HepG2 (cell line): ENCODE results near the gene SNAPC3. TPM values are rescaled to one million over a fixed set of nuclear protein-coding genes. Genes with fewer than 3 reads are reported as not detected.

Source experiments
- ATAC-seq: fragments of 200-7000 bp; cut with Tn5 transposase; 3 replicates; pipeline ENCODE4 v1.9.1; 2020; ENCODE audit warnings: mild to moderate bottlenecking, moderate library complexity
- BruUV-seq: library from RNA; stranded (reverse); fragments of 400-500 nt; replicated peaks from 2 replicates; lab custom pipeline; 2021; lab: Mats Ljungman, UMichigan
- CTCF ChIA-PET: fragments of 300-600 bp; formaldehyde crosslinking; extraction: SDS; loops from one replicate; lab custom pipeline; 2021; ENCODE audit warnings: low total read pairs, inconsistent platforms, low intra/inter-chr PET ratio; lab: Yijun Ruan, JAX
- POLR2A ChIA-PET: fragments of 350-600 bp; sonication (Branson Sonifier 250); formaldehyde crosslinking; loops from one replicate; lab custom pipeline; 2020; ENCODE audit warnings: antibody characterized with exemption, inconsistent platforms; lab: Yijun Ruan, JAX
- DNase-seq: peaks from one replicate; pipeline ENCODE4 v3.0.0-alpha.2; 2015; ENCODE audit warnings: low spot score
- FAIRE-seq: peaks from 3 replicates; lab custom pipeline; 2011; peaks lifted over from hg19 to GRCh38; lab: Jason Lieb, UNC
- H2AFZ ChIP-seq: one replicate; pipeline ENCODE4 v1.6.1; 2011; ENCODE audit warnings: low read length, inconsistent platforms
- H3K27ac ChIP-seq: fragments of 300-600 bp; 3 replicates; pipeline ENCODE4 v1.8.0; 2011; ENCODE audit warnings: mixed run types, mild to moderate bottlenecking, mixed read lengths, low read length, inconsistent platforms; ENCODE audit not compliant: insufficient read depth; ENCODE audit errors: extremely low read length
- H3K27me3 ChIP-seq, 2 experiments: fragments of 200-600 bp in 1 of 2; 2 replicates in 1 of 2; 3 replicates in 1 of 2; pipeline versions ENCODE4 v1.6.0 to v1.8.0; 2011; ENCODE audit warnings: low read length in 2 of 2, mild to moderate bottlenecking in 2 of 2, moderate library complexity in 2 of 2, inconsistent platforms in 1 of 2; ENCODE audit not compliant: insufficient read depth in 2 of 2, control insufficient read depth in 1 of 2
- H3K36me3 ChIP-seq, 2 experiments: fragments of 200-600 bp in 1 of 2; replicated peaks in 1 of 2; 2 replicates in 1 of 2; 3 replicates in 1 of 2; pipeline versions ENCODE4 v1.5.1 to v1.8.0; 2011; ENCODE audit warnings: low read length in 2 of 2, inconsistent platforms in 1 of 2; ENCODE audit not compliant: insufficient read depth in 2 of 2, control insufficient read depth in 1 of 2
- H3K4me1 ChIP-seq: 2 replicates; pipeline ENCODE4 v1.5.1; 2012; ENCODE audit warnings: low read length, inconsistent platforms; ENCODE audit not compliant: insufficient read depth
- H3K4me2 ChIP-seq: 2 replicates; pipeline ENCODE4 v1.6.0; 2011; ENCODE audit warnings: low read depth, low read length, inconsistent platforms
- H3K4me3 ChIP-seq, 3 experiments: fragments of 200-600 bp in 1 of 3; sonication (generic), shearing (Covaris generic) in 1 of 3; replicated peaks in 1 of 3; 2 replicates each; pipeline ENCODE4 v1.5.1; 2011 to 2016; ENCODE audit warnings: low read length in 3 of 3, inconsistent platforms in 2 of 3, low read depth in 2 of 3, mild to moderate bottlenecking in 2 of 3, control low read depth in 1 of 3, mixed read lengths in 1 of 3; ENCODE audit not compliant: insufficient read depth in 1 of 3
- H3K79me2 ChIP-seq: one replicate; pipeline ENCODE4 v1.6.1; 2011; ENCODE audit warnings: low read length, inconsistent platforms; ENCODE audit not compliant: insufficient read depth
- H3K9ac ChIP-seq: 2 replicates; pipeline ENCODE4 v1.6.0; 2011; ENCODE audit warnings: mild to moderate bottlenecking, low read depth, low read length, inconsistent platforms; ENCODE audit not compliant: insufficient read depth
- H3K9me3 ChIP-seq: 2 replicates; pipeline ENCODE4 v1.5.1; 2012; ENCODE audit warnings: mild to moderate bottlenecking, low read length
- H4K20me1 ChIP-seq: 2 replicates; pipeline ENCODE4 v1.6.0; 2011; ENCODE audit warnings: inconsistent platforms, mild to moderate bottlenecking, low read length, moderate library complexity; ENCODE audit not compliant: insufficient read depth
- CCAR2 ChIP-seq: fragments of 200-400 bp; formaldehyde crosslinking; optimal IDR thresholded peaks from 2 replicates; pipeline ENCODE3; 2018; ENCODE audit warnings: low read depth, mild to moderate bottlenecking, low read length, moderate library complexity
- HNRNPK ChIP-seq: fragments of 200-400 bp; formaldehyde crosslinking; IDR thresholded peaks from 2 replicates; pipeline ENCODE4 v1.6.1; 2018; ENCODE audit warnings: low read length, low read depth, moderate library complexity, mild to moderate bottlenecking; ENCODE audit not compliant: poor library complexity, severe bottlenecking
- KDM4B ChIP-seq: sonication (generic); formaldehyde crosslinking; IDR thresholded peaks from 2 replicates; pipeline ENCODE4 v1.4.0; 2020; ENCODE audit warnings: missing genetic modification reagents
- ZNF367 ChIP-seq: sonication (generic); formaldehyde crosslinking; IDR thresholded peaks from 2 replicates; pipeline ENCODE4 v1.4.0; 2020; ENCODE audit warnings: missing genetic modification reagents, borderline replicate concordance
- ZNF558 ChIP-seq: sonication (generic); formaldehyde crosslinking; IDR thresholded peaks from 2 replicates; pipeline ENCODE4 v1.9.0; 2022; ENCODE audit warnings: mild to moderate bottlenecking, missing genetic modification reagents, borderline replicate concordance
- ZNF790 ChIP-seq: sonication (generic); formaldehyde crosslinking; IDR thresholded peaks from 2 replicates; pipeline ENCODE4 v1.8.0; 2022; ENCODE audit warnings: missing genetic modification reagents, mild to moderate bottlenecking, borderline replicate concordance
- WGBS: methylation state at CpG from one replicate; pipeline ENCODE4 v1.1.6; 2017; ENCODE audit warnings: low lambda C conversion rate; 5-methylcytosine and 5-hydroxymethylcytosine counted together
- in situ Hi-C: cut with HindIII; loops from 2 replicates; pipeline ENCODE4 v1.10.0; 2017; ENCODE audit warnings: low pct_unique_long_range_greater_than_20kb; ENCODE audit not compliant: extremely low pct_ligation_motif_present
- intact Hi-C: fragments of 100-400 bp; cut with micrococcal nuclease; formaldehyde crosslinking; loops from one replicate; pipeline ENCODE4 v1.10.0; 2022; ENCODE audit not compliant: unreplicated experiment
- polyA plus RNA-seq, 8 experiments: library from polyadenylated mRNA; depleted of rRNA in 3 of 8; stranded (reverse) in 7 of 8; unstranded in 1 of 8; fragments of >200 nt; fragmentation: Illumina TruSeq in 4 of 8; extraction: Trizol in 4 of 8; gene quantifications; 2 replicates each; pipeline versions ENCODE4 v1.2.1 to v1.2.3, GENCODE V29; 2011 to 2016; ENCODE audit warnings: low read depth in 4 of 8, missing spikeins in 1 of 8, mixed read lengths in 1 of 8; ENCODE audit not compliant: insufficient read depth in 1 of 8
- total RNA-seq, 5 experiments: library from RNA; depleted of rRNA; stranded (reverse); fragments of >200 nt; fragmentation: Illumina TruSeq; extraction: Trizol; gene quantifications; 2 replicates each; pipeline ENCODE4 v1.2.3, GENCODE V29; 2016; ENCODE audit warnings: low read depth in 1 of 5
- TF ChIP-seq, protein P1 (sequence below): sonication (generic); formaldehyde crosslinking; IDR thresholded peaks from 2 replicates; pipeline ENCODE4 v1.8.0; 2023; ENCODE audit warnings: mild to moderate bottlenecking, missing genetic modification reagents
- TF ChIP-seq, protein P2 (sequence below): sonication (generic); formaldehyde crosslinking; IDR thresholded peaks from 2 replicates; pipeline ENCODE4 v1.8.0; 2022; ENCODE audit warnings: mild to moderate bottlenecking, missing genetic modification reagents; ENCODE audit not compliant: insufficient replicate concordance
- TF ChIP-seq, protein P3 (sequence below): IDR thresholded peaks from 2 replicates; pipeline ENCODE4 v1.6.1; 2016; ENCODE audit warnings: control low read depth
- TF ChIP-seq, protein P4 (sequence below): sonication (generic); formaldehyde crosslinking; IDR thresholded peaks from 2 replicates; pipeline ENCODE4 v1.8.1; 2022; ENCODE audit warnings: low read depth, mild to moderate bottlenecking, missing genetic modification reagents

SNAPC3 gene
- total and polyA plus RNA-seq, 2 of the 13 experiments (the other 11 are each of a cell fraction or from before 2014, with no cell fraction given): 25.6 to 26.0 TPM

DNA sequence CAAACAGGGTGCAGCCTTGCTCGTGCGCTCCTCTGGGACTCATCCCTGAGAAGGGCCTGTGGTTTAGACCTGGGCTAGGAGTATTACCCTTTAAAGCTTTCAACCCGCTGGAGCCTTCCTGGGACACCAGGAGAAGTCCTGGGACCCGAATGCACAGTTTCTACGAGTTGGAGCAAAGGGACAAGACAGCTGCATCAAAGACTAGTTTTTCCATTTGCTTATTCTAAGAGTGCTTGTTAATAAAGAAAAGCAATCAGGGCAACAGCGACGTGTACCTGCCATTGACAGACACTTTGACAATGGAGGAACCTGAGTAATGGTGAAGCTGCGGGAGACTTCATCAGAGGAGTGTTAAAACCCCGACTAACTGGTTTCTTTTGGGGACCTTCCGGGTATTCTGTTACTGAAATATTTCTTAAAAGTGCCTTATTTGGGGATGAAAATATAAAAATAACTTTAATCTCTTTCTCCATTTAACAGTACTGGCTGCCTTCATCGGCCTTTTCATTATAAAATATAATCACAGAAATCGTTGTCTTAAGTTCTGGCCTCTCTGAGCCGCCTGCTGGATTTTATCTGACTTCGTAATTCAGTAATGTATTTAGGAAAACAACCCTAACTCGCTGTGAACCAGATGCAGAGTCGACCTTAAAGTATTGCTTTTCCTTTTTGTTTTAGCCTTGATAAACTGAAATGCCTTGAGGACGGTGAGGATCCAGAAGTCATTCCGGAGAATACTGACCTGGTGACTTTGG, 732 bp downstream of the SNAPC3 start:
- Histone ChIP-seq H4K20me1 (no peaks in the 10 kb centered on the region), H3K9me3 (no peaks in the 10 kb centered on the region), H3K4me1 (peaks cover 50% of the 10 kb centered on the region), H3K79me2 (peaks cover 49% of the 10 kb centered on the region), H3K27me3 (no peaks in the 10 kb centered on the region; a peak in 1 of 5 replicates), H3K4me3 (peak overlapping the region; percentile 77 to 94 (median 91)), H3K36me3 (peaks cover 0 to 19% of the 10 kb centered on the region in 2 experiments; a peak in 3 of 5 replicates), H3K27ac (peak overlapping the region; percentile 65), H3K9ac (peak overlapping the region; percentile 87), H3K4me2 (peak overlapping the region; percentile 81), H2AFZ (no peak overlapping the region)
- ChIA-PET CTCF (no interaction called here), POLR2A (interaction anchor here (1.1 to 1.2 kb wide), 2 partner anchors 118 to 129 kb away, joined by 4 read pairs; partner anchors contain the start of gene CCDC171)
- DNase-seq (no peak), ATAC-seq (peak; percentile 57), FAIRE-seq (no peak)
- intact Hi-C loops: loop anchor here (5.0 kb wide), 1 partner anchor 184 kb away; no protein-coding TSS in a partner anchor
- WGBS: under 1% methylated on average over 16 of the region's 18 CpGs
- in situ Hi-C loops: loop anchor here (25.0 kb wide), 1 partner anchor 136 kb away; no protein-coding TSS in a partner anchor
- no TSS peak for BruUV-seq
- TF ChIP-seq ZNF558 (CRISPR knock-in tag): no peak
- TF ChIP-seq, protein P1, sequence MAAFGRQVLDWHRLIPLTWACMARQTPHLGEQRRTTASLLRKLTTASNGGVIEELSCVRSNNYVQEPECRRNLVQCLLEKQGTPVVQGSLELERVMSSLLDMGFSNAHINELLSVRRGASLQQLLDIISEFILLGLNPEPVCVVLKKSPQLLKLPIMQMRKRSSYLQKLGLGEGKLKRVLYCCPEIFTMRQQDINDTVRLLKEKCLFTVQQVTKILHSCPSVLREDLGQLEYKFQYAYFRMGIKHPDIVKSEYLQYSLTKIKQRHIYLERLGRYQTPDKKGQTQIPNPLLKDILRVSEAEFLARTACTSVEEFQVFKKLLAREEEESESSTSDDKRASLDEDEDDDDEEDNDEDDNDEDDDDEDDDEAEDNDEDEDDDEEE (CRISPR knock-in tag): no peak
- no peak for TF ChIP-seq ZNF367 (CRISPR knock-in tag)
- TF ChIP-seq, protein P2, sequence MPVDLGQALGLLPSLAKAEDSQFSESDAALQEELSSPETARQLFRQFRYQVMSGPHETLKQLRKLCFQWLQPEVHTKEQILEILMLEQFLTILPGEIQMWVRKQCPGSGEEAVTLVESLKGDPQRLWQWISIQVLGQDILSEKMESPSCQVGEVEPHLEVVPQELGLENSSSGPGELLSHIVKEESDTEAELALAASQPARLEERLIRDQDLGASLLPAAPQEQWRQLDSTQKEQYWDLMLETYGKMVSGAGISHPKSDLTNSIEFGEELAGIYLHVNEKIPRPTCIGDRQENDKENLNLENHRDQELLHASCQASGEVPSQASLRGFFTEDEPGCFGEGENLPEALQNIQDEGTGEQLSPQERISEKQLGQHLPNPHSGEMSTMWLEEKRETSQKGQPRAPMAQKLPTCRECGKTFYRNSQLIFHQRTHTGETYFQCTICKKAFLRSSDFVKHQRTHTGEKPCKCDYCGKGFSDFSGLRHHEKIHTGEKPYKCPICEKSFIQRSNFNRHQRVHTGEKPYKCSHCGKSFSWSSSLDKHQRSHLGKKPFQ (CRISPR knock-in tag): peak; percentile 22
- no peak for TF ChIP-seq CCAR2
- no peak for TF ChIP-seq KDM4B (CRISPR knock-in tag)
- TF ChIP-seq HNRNPK: no peak
- TF ChIP-seq ZNF790: 0 out of 2 replicates have a peak, but pooled peaks have one; percentile 7
- TF ChIP-seq, protein P3, sequence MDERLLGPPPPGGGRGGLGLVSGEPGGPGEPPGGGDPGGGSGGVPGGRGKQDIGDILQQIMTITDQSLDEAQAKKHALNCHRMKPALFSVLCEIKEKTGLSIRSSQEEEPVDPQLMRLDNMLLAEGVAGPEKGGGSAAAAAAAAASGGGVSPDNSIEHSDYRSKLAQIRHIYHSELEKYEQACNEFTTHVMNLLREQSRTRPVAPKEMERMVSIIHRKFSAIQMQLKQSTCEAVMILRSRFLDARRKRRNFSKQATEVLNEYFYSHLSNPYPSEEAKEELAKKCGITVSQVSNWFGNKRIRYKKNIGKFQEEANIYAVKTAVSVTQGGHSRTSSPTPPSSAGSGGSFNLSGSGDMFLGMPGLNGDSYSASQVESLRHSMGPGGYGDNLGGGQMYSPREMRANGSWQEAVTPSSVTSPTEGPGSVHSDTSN (CRISPR knock-in tag): no peak
- TF ChIP-seq, protein P4, sequence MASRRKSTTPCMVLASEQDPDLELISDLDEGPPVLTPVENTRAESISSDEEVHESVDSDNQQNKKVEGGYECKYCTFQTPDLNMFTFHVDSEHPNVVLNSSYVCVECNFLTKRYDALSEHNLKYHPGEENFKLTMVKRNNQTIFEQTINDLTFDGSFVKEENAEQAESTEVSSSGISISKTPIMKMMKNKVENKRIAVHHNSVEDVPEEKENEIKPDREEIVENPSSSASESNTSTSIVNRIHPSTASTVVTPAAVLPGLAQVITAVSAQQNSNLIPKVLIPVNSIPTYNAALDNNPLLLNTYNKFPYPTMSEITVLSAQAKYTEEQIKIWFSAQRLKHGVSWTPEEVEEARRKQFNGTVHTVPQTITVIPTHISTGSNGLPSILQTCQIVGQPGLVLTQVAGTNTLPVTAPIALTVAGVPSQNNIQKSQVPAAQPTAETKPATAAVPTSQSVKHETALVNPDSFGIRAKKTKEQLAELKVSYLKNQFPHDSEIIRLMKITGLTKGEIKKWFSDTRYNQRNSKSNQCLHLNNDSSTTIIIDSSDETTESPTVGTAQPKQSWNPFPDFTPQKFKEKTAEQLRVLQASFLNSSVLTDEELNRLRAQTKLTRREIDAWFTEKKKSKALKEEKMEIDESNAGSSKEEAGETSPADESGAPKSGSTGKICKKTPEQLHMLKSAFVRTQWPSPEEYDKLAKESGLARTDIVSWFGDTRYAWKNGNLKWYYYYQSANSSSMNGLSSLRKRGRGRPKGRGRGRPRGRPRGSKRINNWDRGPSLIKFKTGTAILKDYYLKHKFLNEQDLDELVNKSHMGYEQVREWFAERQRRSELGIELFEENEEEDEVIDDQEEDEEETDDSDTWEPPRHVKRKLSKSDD (CRISPR knock-in tag): no peak
